Glomerular endothelial cell (primary cell): ENCODE data around the gene ERF. TPM values are rescaled to one million over a fixed set of nuclear protein-coding genes. Genes with fewer than 3 reads are reported as not detected.

Experiments
- DNase-seq: peaks from one replicate; pipeline ENCODE4 v3.0.0-alpha.2; 2011; ENCODE audit warnings: low read depth, low spot score; ENCODE audit errors: extremely low read depth
- total RNA-seq: library from RNA; depleted of rRNA; stranded (reverse); fragments of >200 nt; gene quantifications from 2 replicates; pipeline ENCODE4 v1.2.3, GENCODE V29; 2015

Gene ERF
- 56.6 and 57.4 TPM in 2 replicates for total RNA-seq

GRCh38 chr19:42254850-42255765 is at the start of gene ERF:
Gene ERF (minus strand): TSS chr19:42255128. CDS start chr19:42254999, 129 bp downstream.
- DNase-seq = no peak

- DNase-seq = no peak
Observed at GRCh38 chr19:42303876-42304275, 48.9 kb upstream of the ERF start.

GRCh38 chr19:42303101-42303464 is 48.2 kb upstream of the ERF start:
- DNase-seq = no peak

GRCh38 chr19:42301646-42302203 is 46.8 kb upstream of the ERF start, which contains the start of gene PRR19:
Gene PRR19 (plus strand): TSS chr19:42302132. CDS start chr19:42309585, 7,453 bp downstream.
- DNase-seq = no peak

- DNase-seq = no peak
Observed at GRCh38 chr19:42297039-42297438, 42.1 kb upstream of the ERF start.

GRCh38 chr19:42295831-42296525 is 41.0 kb upstream of the ERF start:
- no peak for DNase-seq

- DNase-seq = no peak
Observed at GRCh38 chr19:42295342-42295741, 40.4 kb upstream of the ERF start.

- DNase-seq = no peak
Observed at GRCh38 chr19:42294471-42295137, 39.7 kb upstream of the ERF start.

- DNase-seq = no peak
Observed at GRCh38 chr19:42293948-42294347, 39.0 kb upstream of the ERF start.

GRCh38 chr19:42293540-42293939 is 38.6 kb upstream of the ERF start:
- no peak for DNase-seq

GRCh38 chr19:42292963-42293362 is 38.0 kb upstream of the ERF start:
- DNase-seq = no peak

GRCh38 chr19:42292042-42292960 is 37.4 kb upstream of the ERF start:
- no peak for DNase-seq

- DNase-seq = no peak
Observed at GRCh38 chr19:42291435-42291810, 36.5 kb upstream of the ERF start.

GRCh38 chr19:42290523-42291434 is 35.9 kb upstream of the ERF start:
- DNase-seq = no peak

- DNase-seq = no peak
Observed at GRCh38 chr19:42290136-42290522, 35.2 kb upstream of the ERF start.

- DNase-seq = no peak
Observed at GRCh38 chr19:42289556-42290041, 34.7 kb upstream of the ERF start.

GRCh38 chr19:42288881-42289555 is 34.1 kb upstream of the ERF start:
- no peak for DNase-seq

GRCh38 chr19:42288387-42288786 is 33.5 kb upstream of the ERF start:
- no peak for DNase-seq

GRCh38 chr19:42287827-42288107 is 32.8 kb upstream of the ERF start:
- DNase-seq = no peak
